ENCODE results near the gene HNRNPL.
"Not testable (repeated sequence)": the region's sequence is repeated elsewhere in the genome, so short reads cannot be mapped to it uniquely, and the experiment has no call there.

Gene HNRNPL

DNA sequence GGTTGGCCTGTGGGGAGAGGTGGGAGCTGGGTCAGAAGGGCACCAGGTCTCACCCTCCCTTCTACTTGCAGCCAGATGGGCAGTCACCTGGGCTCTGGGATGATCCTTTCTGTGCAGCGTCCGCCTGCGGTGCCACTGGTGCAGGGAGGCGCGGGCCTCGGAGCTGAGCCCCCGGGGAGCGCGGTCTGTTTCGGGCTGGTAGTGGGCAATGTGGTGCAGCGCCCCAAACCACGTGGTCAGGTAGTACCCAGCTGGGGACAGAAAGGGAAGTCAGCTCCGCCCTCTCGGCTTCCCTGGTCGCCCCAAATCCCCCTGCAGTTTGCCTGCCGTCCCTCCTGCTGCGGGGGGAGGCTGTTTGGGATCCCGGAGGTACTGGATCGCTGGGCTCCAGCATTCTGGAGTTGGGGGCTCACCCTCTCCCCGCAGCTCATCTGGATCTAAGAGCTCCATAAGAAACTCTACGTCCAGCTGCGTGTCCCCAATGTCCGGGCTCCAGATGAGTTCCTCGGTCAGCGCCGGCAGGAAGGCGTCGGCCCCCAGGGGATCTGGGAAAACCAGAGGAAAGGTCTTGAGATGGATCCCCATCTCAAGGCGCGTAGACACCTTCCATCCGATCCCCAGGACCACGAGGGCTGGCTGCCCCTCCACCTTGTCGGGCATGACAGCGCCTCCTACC is 19.5 kb upstream of the HNRNPL start:
- no peak for DNase-seq

DNA sequence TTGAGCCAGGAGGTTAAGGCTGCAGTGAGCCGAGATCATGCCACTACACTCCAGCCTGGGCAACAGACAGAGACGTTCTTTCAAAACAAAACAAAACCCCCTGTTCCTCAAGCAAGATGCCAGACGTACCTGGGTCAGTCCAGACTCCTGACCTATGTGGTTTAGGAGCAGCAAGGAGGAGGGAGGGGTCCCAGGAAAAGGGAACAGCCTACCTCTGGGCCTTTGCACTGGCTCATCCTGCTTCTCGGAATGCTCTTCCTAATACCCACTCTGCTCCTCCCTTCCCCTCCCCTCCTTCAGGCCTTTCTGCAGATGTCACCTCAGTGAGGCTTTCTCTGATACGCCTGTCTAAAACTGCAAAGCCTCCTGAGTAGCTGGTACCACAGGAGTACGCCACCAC is 18.8 kb upstream of the HNRNPL start:
- DNase-seq: no peak

DNA sequence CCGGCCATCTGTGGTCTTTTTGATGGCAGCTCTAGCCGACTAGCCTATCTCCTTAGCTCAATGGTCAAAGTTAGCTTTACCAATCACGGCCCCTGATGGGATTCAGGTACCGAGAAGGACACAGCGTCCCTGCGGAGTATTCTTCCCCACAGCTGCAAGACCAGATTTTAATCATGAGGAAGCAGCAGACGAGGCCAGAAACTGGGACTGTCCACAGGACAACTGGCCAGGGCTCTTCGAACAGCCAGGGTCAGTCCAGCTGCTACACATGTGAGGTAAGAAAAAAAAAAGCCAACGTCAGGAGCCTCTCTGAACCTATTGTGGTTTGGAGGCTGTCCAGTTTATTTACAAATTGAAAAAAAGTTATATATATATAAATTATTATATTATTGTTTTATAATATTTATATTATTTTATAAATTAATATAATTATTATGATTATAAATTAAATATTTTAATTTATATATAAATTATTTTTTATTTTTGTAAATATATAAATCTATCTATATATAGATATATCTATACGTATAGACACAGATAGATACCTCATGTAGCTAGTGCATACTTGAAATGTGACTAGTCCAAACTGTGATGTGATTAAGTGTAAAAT is 17.5 kb upstream of the HNRNPL start:
- no peak for DNase-seq

DNA sequence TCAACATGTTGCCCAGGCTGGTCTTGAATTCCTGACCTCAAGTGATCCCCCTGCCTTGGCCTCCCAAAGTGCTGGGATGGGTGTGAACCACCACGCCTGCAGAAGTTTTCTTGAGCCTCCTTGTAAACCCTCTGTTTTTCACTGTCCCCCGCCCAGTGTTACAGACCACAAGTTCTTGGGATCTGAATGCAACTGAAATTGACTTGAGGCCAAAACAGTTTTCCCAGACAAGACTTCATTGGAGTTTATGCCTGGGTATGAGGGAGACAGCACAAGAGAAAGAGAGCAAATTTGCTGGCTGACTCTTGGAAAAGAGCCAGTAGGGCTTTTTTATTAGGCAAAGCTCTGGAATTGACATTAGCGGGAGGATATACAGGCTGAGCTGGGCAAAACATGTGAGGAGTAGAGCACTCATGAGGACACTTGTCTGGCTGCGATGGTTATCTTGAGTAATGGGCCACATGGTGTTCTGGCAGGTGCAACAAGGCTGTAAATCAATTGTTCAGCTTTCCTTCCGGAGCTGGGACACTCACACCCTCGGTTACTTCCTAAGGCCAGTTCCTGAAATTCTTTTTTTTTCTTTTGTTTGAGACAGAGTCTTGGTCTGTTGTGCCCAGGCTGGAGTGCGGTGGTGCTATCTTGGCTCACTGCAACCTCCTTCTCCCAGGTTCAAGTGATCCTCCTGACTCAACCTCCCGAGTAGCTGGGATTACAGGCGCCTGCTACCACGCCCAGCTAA is 12.7 kb upstream of the HNRNPL start:
- DNase-seq: no peak

DNA sequence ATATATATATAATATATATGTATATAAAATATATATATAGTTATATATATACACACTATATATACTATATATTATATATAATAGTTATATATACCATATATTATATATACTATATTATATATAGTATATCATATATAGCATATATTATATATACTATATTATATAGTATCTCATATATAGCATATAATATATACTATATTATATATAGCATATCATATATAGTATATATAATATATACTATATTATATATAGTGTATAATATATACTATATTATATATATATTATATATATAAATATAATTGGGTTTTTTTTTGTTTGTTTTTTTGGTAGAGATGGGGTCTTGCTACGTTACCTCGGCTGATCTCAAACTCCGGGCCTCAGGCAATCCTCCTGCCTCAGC is 11.6 kb upstream of the HNRNPL start:
- DNase-seq: no peak

DNA sequence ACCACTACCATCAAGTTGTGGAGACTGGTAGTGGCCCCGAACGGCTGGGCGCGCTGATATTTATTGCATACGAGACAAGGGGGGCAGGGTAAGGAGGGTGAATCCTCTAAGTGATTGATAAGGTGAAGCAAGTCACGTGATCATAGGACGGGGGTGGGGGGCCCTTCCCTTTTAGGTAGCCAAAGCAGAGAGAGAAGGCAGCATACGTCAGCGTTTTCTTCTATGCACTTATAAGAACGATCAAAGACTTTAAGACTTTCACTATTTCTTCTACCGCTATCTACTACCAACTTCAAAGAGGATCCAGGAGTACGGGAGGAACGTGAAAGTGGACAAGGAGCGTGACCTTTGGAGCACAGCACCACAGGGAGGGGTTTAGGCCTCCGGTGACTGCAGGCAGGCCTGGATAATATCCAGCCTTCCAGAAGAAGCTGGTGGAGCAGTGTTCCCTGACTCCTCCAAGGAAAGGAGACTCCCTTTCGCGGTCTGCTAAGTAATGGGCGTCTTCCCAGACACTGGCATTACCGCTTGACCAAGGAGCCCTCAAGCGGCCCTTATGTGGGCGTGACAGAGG is 9.9 kb upstream of the HNRNPL start:
- DNase-seq: not testable (repeated sequence)

DNA sequence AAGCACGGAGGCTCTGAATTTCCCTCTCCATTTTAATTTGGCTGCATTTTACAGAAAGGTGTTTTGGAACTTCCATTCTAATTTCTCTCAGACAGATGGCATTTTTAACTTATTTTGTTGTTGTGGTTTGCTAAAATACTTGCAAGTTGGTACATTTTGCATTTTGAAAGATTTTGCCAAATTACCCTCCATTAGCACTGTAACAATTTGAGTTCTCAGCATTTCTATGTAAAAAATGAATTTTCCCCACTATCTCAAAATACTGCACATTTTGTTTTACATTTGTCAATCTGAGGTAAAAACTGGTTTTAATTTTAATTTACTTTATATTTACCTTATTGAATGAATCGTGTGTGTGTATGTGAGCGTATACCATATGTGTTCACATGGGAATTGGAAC is 7.0 kb upstream of the HNRNPL start:
- DNase-seq: no peak

DNA sequence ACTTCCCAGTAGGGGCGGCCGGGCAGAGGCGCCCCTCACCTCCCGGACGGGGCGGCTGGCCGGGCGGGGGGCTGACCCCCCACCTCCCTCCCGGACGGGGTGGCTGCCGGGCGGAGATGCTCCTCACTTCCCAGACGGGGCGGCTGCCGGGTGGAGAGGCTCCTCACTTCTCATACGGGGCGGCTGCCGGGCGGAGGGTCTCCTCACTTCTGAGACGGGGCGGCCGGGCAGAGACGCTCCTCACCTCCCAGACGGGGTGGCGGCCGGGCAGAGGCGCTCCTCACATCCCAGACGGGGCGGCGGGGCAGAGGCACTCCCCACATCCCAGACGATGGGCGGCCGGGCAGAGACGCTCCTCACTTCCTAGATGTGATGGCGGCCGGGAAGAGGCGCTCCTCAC is 6.0 kb upstream of the HNRNPL start:
- not testable (repeated sequence) for DNase-seq

DNA sequence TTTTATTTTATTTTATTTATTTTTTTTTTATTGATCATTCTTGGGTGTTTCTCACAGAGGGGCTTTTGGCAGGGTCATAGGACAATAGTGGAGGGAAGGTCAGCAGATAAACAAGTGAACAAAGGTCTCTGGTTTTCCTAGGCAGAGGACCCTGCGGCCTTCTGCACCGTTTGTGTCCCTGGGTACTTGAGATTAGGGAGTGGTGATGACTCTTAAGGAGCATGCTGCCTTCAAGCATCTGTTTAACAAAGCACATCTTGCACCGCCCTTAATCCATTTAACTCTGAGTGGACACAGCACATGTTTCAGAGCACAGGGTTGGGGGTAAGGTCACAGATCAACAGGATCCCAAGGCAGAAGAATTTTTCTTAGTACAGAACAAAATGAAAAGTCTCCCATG is 5.2 kb upstream of the HNRNPL start:
- not testable (repeated sequence) for DNase-seq

DNA sequence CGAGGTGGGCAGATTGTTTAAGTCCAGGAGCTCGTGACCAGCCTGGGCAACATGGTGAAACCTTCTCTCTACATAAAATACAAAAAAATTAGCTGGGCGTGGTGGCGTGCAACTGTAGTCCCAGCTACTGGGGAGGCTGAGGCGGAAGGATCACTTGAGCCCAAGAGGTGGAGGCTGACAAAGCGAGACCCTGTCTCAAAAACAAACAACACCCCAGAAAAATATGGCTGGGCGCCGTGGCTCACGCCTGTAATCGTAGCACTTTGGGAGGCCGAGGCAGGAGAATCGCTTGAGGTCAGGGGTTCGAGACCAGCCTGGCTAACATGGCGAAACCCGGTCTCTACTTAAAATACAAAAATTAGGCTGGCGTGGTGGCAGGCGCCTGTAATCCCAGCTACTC is 3.4 kb upstream of the HNRNPL start:
- no peak for DNase-seq

DNA sequence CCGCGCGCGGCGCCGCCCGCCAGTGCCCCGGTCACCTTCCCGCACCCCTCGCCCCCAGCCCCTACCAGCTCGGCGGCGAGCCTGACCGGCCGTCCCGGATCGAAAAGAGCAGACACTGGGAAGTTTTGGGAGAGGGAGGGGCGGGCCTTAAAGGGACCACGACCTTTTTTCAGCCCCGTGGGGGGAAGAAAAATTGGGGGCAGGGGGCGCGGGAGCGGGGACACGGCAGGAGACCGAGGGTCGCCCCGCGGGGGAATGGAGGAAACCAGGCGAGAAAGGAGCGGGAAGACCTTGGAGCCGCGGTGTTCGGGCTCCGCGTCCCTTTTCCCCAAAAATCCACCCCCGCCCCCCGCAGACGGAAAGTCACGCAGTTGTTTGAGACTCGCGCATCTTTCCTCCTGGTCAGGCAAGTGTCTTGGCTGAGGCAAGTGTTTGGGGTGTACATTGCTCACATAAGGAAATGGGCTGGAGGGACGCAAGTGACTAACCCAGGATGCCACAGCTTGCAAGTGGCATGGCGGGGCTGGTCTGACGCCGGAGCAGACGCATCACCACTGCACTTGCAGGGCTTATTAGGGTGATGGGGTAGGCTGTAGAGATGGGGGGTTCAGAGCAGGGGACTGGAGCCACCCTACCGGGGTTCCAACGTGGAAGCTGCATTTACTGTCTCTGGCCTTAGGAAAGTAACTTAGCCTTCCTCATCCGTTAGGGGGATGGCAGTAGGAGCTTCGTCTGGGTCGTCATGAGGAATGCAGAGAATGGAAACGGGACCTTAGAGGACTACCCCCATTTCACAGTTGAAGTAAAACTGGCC is 2.7 kb upstream of the HNRNPL start:
- peak; percentile 62 for DNase-seq

DNA sequence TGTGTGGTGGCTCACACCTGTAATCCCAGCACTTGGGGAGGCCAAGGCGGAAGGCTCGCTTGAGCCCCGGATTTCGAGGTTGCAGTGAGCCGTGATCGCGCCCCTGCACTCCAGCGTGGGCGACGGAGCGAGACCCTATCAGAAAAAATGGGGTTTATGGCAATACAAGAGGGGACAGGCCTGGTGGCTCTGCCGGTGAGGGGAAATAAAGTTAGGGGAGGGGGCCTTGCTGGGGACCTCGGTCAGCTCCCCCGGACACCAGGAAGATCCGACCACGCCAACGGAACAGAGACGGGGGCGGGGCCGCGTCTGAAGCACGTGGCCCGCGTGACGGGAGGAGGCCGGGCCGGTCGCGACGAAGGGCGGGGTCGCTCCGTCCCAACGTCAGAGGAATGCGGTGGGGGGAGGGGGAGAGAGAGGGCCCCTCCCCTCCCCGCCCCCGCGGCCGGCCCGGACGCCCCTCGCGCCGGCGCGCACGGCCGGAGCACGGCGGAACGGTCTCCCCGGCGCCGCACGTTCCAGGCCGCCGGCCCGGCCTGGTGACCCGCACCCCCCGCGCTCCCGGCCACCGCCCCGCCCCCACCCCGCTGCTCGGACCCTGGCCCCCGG is 1.9 kb upstream of the HNRNPL start:
- peak; percentile 83 for DNase-seq

DNA sequence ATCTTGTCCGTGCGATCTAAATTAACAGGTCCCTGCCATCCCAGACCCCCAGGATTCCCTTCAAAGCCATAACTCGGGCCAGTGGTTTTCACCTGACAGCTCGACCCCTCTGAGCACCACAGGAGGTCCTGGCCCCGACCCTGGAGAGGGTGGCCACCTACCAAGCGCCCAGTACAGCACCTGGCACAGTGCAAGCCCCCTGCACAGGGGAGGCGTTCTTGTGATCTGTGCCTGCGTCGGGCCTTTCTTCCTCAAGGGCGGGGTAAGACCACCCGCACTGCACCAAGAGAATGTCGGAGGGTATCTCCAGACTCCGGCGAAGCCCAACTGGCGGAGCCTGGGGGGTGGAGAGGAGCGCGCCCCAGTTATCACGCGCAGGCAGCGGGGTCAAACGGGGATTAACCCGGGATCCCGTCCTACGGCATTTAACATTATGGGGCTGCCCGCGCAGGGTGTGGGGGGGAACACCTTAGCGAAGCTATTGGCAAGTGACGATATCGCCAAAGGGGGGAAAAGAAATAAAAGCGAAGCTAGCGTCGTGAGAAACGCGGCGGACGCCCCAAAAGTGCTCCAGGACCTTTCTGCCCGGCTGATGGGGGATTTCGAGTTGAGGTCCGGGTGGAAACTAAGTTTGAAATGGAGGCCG is 1.3 kb upstream of the HNRNPL start:
- peak; percentile 27 for DNase-seq

DNA sequence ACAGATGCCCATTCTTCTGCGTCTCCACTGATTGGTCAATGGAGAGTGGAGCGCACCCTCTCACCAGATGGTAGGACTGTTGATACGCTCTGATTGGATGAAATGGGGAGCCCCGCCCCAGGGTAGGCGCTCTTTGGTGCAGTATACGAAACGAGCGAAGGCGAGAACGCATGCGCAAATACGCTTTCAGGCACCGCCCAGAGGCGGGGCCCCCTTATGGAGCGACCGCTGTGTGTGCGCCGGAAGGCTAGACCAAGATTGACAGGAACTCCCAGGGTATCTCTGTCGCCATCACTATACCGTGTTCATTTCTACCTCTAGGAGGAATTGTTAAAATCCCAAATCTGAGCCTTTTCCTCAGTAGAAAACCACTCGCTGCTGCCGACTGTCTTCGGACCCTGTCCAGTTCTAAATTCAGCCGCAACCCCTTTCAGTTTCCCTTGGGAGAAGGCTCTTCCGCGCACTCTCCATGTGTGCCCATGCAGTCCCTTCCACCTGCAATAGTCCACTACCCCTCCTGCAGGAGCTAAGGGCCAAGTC is 720 bp upstream of the HNRNPL start:
- peak; percentile 98 for DNase-seq

DNA sequence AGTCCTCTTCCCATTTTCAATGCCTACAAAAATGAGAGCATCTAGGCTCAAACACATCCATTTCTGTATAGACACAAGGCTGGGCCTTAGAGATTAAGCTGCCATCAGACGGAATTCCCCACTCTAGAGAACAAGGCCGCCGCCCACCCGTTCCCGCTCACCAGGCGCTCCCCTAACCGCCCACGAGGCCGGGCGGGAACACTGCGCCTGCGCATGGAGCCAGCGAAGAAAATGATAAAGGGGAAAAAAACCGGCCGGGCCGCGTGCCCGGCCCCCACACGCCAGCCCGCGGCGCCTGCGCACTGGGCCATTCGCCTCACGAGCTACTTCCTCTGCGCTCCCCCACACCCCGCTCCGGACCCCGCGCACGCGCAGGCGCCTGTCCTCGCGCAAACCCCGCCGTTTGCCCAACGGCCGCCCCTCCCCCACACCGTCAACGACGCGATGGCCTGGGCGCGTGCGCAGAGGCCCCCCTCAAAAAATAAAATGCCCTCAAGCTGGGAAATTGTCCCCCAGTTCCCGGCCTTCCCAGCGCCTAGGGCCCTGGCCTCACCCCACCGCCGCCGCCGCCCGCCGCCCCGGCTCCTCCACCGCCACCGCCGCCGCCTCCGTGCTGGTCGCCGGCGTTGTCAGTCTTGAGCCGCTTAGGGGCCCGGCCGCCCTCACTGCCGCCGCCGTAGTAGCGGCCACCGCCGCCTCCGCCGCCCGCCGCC is 483 bp downstream of the HNRNPL start:
- peak; percentile 94 for DNase-seq

DNA sequence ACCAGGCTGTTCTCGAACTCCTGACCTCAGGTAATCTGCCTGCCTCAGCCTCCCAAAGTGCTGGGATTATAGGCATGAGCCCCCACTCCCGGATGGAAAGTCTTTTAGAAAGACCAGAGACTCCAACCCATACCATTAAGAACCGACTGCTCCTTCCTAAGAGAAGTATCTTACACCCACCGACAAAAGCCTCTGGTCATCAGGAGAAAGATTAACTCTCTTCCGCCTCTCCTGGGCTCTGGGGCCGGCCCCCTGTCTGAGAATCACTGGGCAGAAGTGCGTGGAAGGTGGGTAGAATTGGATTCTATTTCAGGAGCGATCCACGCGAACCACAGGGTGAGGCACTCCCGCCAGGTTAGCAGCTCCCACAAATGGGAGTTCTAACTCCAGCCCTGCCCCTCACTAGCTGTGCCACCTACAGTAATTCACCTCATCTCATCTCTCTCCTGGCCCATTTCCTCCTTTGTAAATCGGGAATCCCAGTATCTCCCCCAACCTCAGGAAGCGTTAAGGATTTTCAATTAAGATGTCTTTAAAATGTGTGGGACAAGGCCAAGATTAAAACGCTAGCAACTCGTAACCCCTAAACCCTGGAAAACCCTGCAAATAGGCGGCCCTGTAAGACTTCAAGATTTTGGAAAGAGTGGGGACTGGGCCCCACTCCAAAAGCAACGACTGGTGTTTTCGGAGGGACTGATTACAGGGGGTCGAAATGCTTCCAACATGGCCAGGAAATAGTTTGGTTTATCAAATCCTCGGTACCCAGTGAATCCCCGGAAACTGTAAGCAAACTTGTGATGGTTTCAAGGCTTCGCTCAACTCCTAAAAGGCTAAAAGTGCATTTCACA is 1.3 kb downstream of the HNRNPL start:
- DNase-seq: no peak

DNA sequence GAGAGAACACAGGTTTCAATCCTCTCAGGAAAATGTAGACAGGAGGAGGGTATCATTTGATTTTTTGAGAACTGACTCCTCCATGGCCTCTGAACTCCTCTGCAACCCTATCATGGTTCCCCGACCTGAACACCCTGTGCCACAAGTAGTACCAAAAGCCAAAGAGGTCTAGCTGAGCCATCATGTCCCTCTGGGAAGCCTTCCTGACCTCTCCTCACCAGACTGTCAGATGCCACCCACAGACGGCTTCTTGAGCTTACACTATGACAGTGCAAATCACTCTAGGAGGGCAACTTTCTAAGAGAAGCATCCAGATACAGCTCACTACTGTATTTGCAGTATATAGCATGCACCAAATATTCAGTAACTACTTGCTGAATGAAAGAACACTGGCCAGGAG is 3.7 kb downstream of the HNRNPL start:
- DNase-seq: no peak

DNA sequence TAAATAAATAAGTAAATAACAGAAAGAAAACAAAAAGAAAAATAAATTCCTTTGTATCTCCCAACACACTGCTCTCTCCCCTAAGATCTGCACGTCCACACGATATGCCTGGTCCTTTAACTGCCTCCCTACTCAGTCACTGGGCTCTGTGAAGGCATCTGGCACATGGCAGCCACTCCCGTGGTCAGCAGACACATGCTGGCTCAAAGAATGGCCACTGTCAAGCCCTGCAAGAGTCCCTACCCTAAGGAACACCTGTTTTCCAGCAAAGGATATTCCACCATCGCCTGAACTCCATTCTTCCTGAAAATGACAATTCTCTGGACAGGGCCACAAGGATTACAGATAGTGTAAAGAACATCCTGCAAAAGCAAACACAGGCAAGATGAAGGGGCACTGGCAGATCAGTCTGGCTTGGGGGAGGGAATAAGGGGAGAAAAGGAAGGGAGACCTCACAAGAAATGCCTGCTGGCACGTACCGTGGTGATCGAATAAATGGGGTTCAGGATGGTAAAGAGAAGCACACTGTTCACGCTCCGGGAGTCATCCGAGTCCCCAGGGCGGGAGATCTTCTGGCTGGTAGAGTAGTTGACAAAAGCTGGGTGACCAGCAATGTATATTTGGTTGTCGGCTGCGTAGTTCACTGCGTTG is 4.3 kb downstream of the HNRNPL start:
- no peak for DNase-seq

DNA sequence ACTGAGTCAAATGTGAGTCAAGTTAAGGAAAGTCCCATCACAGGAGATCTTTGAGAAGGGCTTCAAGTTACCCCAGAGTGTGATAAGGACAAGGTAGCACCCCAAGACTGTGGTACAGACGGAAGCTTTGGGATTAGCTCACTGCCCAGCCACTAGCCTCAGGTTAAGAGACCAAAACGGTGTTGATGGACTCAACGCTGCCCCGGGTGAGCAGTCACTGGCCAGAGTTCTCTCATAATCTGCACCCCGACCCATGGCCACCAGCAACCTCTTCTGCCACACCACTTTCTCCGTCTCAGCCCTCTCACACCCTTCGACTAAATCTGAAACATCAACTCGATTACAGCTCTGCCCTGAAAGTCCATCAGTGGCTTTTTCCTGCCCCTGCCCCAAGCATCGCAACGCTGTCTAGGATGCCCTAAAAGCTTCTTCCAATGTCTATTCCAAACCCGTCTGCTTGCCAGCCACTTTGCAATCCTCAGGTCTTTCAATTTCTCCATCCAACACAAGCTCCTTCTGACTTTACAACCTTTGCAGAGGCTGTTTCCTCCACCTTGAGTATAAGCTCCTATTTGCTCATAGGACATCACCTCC is 5.6 kb downstream of the HNRNPL start:
- no peak for DNase-seq

Measured in effector CD4-positive, alpha-beta T cell (primary cell).